NCI-H2196 (cell line): ENCODE results near the gene NSD2.
"Not testable (repeated sequence)": the region's sequence is repeated elsewhere in the genome, so short reads cannot be mapped to it uniquely, and the experiment has no call there.

ENCODE experiments used
- DNase-seq: peaks from one replicate; lab custom pipeline; 2025; ENCODE audit not compliant: unreplicated experiment; lab: John Stamatoyannopoulos, UW

The NSD2 gene

GRCh38 chr4:1870578-1871443 lies at the start of gene NSD2:
Gene NSD2, plus strand, starts transcription at chr4:1871393. Its CDS starts 29,262 bp downstream, at chr4:1900655.
- peak; percentile 94 for DNase-seq

DNA sequence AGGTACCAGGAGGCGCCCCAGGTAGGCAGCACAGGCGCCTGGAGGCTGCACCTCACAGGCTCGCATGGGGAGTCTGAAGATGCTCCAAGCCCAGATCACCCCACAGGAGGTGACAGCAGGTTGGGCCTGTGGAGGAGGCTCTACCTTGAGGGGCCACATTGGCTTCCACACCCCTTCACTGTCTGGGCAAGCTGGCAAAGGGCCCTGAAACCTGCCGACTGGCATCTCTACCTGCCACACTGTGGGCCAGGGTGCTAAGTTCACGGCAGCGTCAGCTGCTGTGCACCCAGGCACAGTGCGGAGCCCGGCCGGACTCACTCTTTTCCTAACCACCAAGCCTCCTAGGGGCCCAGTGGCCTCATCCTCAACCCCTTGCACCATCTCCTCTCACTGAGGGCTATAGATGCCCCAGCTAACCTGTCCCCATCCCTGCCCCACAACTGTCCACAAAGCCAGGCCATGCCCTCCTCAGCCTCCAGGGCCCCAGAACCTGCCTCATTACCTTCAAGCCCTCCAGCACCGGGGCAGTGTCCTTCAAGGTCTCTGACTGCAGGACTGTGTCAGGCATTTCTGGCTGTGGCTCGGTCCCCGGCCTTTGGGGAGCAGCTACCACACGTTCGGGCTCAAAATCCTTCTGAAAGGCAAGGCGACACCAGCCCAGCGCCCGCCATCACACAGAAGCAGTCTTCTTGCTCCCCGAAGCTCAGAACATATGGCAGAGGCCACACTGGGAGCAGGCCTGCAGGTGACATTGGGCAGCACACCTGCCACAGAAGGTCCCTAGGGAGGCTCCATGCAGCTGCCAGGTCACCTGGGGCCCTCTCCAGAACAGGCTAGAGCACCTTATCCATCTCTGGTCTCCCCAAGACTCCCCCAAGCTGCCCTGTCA lies 49.3 kb upstream of the NSD2 start:
- DNase-seq: no peak

- no peak for DNase-seq
Measured at GRCh38 chr4:1822568-1823544, 48.3 kb upstream of the NSD2 start.

DNA sequence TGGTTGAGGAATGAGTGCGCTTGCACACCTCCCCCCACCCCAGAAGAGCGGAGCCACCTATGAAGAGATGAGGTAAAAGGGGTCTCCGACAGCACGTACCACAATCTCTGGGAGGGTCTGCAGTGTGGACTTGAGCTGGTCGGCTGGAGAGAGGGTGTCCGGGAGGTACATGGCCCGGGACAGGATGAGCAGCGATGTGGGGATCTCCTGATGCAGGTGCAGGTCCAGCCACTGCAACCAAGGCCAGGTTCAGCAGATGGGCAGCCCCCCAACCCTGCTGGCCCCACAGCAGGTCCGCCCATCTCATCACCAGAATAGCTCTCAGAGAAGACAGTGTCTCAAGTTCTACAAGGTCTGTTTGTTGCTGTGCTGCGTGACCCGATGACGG lies 47.7 kb upstream of the NSD2 start:
- DNase-seq: no peak

GRCh38 chr4:1824746-1825145 lies 46.4 kb upstream of the NSD2 start:
- DNase-seq: no peak

- DNase-seq: no peak
Measured at GRCh38 chr4:1825326-1825725, 45.9 kb upstream of the NSD2 start.

- no peak for DNase-seq
Measured at GRCh38 chr4:1826531-1827350, 44.5 kb upstream of the NSD2 start.

- no peak for DNase-seq
Measured at GRCh38 chr4:1830234-1830633, 41.0 kb upstream of the NSD2 start.

GRCh38 chr4:1830642-1831228 lies 40.5 kb upstream of the NSD2 start:
- no peak for DNase-seq

DNA sequence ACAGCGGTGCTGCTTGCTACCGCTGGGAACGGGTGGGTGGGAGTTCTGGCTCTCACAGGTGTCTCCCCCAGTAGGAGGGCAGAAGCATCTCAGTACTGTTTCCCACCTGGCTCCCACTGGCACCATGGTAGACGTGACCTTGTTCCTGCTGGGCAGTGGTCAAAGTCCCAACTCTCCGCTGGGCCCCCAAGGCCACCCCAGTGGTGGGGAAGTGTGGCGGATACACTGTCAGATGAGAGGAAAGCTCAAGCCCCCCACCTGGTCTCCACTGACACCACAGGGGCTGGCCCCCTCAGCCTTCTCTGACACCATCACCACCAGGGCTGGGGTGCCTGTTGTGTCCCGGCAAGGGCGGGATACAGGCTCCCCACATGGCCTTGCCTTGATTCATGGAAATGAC lies 39.9 kb upstream of the NSD2 start:
- no peak for DNase-seq

- DNase-seq: no peak
Measured at GRCh38 chr4:1832690-1833089, 38.5 kb upstream of the NSD2 start.

DNA sequence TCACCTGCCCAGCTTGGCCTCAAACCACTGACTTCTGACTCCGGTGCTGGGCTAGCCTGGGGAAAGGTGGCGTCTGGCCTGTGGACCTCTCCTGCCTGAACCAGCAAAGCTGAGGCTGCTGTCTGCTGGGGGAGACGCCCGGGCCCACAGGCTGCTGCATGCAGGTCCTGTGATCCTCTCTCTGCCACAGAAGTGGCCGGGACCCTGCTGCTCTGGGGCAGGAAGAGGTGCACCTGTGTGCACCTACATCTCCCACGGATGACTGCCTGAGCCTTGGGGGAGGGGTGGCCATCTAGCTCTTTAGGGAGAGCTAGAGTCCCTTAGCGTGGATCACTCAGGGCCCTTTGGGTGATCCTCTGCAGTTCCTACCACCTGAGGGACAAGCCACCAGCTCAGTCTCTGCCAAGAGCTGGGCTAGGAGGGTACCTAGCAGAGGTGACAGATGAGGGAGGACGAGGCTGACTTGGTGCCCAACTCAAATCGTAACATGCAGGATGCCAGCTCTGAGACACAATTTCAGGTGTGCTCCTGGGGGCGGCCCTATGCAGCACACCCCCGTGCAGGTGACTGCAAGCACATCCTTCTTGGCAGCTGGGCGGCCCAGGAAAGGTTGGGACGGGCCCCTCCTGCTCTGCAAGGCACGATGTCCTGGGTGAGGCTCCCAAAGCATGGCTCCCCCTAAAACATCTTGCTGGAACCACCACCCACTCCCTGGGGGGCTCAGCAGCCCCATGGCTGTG lies 37.7 kb upstream of the NSD2 start:
- DNase-seq: no peak

- no peak for DNase-seq
Measured at GRCh38 chr4:1834047-1834775, 37.0 kb upstream of the NSD2 start.

- not testable (repeated sequence) for DNase-seq
Measured at GRCh38 chr4:1835836-1836235, 35.4 kb upstream of the NSD2 start.

DNA sequence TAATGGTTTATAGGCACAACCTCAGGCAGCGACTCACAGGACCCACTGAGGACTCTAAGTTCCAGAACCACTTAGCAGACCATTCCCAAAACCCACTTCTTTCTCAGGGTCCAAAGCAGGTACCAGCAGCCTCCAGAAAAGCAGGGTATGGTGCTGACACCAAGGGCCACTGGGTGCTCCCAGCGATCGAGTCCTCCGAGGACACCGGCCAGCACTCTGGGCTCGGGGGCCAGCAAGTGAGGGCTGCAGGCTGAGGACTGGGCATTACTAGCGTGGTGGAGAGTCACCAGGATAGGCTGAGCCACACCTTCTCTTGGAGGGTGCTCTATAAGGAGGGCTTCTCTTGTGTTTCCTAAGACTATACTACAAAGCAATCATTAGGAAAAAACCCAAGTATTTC lies 34.5 kb upstream of the NSD2 start:
- DNase-seq: no peak

- no peak for DNase-seq
Measured at GRCh38 chr4:1837069-1837468, 34.1 kb upstream of the NSD2 start.

- no peak for DNase-seq
Measured at GRCh38 chr4:1839282-1839681, 31.9 kb upstream of the NSD2 start.

- DNase-seq: no peak
Measured at GRCh38 chr4:1841201-1841886, 29.8 kb upstream of the NSD2 start.
